GM03348 (cell line): ENCODE results near the gene SLC7A8.
A peak's percentile ranks its signal among the peaks of the same experiment; 100 is the strongest.

Experiments
- DNase-seq: peaks from one replicate; pipeline ENCODE4 v3.0.0; 2012; ENCODE audit warnings: low spot score

SLC7A8 gene

DNA sequence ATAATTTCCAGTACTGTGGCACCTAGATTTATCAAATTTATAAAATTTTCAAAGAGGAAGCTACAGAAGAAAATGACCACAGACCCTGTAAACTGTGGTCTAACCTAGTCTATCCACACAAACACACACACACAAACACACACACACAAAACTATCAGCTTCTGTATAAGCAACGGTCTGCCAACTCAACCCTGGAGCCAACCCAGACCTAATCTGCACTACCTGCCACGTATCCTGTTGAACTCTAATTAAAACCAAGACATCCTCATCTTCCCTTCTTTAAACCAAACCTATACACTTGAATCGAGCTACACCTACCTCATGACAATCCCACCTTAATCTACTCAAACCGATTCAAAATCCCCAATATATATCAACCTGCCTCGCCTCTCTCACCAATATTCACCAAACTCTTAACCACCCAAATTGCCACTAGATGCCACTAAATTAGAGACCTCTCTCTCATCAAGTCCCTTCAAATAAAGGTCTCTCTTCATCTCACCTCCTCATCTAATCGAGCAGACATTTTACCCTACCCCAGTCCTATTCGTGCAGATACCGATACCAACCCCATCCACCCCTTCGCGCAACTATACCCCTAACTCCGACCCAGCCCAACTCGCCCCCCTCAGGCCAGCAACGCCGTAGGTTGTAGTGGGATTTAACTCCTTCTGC, 89.3 kb downstream of the SLC7A8 start:
- no peak for DNase-seq

DNA sequence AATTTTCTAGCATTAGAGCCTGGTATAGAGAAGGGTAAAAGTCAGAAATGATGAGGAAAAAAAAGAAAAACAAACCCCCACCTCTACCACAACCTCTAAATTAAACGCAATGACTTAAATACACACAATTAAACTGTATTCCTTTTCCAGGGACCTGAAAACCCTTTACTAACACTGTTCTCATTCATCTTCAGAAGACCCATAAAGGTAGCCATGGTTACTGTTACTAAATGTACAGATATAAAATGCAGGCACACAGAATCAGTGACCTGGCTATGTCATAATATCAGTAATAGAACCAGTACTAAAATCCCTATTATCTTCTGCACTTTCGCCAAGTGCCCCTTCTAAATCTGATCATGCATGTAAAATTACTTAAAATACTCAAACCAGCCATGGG, 89.9 kb downstream of the SLC7A8 start:
- DNase-seq = no peak

DNA sequence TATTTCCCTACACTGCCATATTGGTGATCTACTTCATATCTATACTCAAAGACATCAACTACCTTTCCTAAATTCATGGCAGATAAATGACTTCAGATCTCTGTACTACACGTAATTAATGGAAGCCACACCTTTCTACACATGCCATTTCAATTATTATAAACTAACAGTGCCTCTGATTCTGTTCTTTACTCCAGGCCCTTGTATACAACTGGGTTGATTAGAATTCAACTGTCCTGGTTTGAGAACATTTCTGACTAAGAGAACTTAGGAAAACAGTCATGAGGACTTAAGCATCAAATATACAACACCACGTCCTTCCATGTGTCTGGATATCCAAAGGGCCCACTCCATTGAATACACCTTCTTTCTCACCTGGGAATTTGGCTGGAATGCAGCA, 90.4 kb downstream of the SLC7A8 start:
- DNase-seq = no peak

DNA sequence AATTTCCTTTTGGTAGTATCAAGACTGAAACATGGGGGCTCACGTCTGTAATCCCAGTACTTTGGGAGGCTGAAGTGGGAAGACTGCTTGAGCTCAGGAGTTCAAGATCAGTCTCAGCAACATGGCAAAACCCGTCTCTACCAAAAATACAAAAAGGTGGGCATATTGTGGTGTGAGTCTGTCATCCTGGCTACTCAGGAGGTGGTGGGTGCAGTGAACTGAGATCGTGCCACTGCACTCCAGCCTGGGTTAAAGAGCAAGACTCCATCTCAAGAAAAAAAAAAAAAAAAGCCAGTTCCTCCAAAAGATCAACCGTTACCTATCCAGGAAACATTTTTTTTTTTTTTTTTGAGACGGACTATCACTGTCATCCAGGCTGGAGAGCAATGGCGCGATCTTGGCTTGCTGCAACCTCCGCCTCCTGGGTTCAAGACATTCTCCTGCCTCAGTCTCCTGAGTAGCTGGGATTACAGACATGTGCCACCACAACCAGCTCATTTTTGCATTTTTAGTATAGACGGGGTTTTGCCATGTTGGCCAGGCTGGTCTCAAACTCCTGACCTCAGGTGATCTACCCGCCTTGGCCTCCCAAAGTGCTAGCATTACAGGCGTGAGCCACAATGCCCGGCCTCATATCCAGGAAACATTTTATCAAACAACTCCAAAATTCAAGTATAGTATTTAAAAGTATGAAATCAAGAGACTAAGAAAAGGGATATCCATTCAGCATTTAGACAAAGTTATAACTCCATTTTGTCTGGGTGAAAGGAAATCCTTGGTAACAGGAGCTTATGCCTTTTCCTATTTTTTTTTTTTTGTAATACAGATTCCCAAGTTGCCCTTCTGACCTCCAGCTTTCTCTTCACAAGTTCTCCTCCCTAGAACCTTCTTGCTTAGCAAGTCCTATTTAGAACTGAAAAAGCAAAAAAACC, 91.9 kb downstream of the SLC7A8 start:
- DNase-seq = no peak

DNA sequence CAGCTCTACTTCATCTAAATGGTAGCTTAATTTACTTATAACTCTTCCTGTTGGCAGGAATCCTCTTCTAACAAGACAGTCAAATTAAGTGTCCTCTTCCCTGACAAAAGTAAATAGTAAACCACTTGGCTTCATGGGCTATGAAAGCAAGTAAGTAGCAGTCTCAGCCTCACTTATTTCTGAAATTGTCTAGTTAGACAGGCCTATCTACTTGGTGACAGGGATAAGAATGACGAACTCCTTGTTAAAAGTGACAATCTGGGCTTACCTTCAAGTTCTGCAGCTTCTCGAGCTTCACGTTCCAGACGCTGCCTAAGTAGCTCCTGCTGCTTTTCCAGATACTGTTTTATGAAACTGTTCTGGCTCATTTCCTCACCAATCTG, 93.2 kb downstream of the SLC7A8 start:
- DNase-seq = no peak

DNA sequence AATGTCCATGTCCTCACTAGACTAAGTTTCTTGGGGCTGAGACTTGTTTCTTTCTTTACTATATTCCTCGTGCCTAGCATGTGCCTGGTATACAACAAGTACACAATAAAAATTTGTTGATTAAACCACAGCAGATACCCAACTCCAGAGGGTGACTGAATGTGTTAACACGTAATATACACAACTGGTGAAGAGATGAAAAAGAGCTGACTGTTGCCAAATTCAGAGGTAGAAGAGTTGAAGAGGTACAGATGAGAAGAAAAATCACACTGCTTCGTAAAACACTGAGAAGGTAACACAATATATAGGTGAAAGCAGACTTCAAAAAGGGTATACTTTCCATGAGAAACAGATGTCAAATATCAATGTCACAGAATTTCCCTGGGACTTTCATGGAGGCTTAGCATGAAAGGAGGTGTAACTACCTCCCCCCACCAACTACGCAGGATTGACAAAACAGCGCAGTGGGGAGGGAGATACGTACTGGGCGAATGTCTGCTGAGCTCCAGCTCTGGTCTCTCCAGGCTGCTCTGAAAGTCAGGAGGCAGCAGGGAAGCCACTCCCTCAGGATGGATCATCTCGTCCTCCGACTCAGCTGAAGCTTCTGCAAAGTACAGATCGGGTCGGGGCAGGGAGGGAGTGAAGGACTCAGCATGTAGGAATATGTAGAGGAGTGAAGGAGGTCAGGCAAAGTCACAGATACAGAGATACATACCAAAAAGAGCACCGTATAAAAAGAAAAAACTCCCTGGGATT, 93.8 kb downstream of the SLC7A8 start:
- no peak for DNase-seq

DNA sequence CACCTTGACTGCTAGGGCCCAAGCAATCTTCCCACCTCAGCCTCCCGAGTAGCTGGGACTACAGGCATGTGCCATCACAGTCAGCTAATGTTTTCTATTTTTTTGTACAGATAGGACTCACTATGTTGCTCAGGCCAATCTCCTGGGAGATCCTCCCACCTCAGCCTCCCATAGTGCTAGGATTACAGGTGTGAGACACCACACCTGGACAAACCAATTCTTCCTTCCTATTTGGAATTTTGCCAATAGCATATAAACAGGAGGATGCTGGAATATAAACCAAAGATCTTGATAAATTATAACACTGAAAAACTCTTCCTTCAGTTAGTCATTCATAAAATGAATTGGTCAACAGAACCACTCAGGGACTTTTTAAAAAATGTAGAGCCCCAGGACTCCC, 96.9 kb downstream of the SLC7A8 start:
- no peak for DNase-seq

DNA sequence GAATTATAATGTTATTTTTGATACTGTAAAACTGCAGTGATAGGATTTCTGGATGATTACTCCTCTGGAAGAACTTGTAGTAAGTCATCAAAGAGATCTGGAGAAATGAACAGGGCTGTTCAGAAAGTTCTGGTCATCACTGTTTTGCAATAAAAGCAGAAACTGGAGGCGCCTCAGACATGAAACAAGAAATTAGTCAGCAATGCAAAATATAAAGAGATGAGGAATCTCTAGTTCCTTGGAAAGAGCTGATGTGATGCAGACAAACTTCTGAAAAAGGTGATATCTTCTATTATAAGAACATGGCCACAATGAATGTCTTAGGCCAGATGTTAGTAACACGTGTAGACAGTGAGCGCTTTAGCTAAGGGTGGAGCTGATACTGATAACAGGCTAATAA, 98.0 kb downstream of the SLC7A8 start:
- peak; percentile 20 for DNase-seq

DNA sequence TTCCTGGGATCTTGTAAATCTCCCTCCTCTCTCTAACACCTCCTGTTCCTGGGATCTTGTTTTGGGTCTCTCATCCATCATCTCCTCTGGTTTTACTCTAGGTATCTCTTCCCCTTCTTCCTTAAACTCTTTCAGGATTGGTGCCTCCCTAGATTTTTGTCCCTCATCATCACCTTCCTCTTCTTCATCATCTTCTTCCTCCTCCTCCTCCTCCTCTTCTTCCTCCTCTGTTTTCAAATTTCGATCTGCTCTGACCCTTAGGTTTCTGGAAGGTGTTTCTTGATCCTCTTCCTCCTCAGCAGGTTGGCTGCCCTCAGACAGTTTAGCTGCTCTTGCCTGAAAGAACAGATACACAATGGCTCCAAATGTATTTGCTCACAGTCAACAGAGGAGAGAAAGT, 103.0 kb downstream of the SLC7A8 start:
- no peak for DNase-seq

DNA sequence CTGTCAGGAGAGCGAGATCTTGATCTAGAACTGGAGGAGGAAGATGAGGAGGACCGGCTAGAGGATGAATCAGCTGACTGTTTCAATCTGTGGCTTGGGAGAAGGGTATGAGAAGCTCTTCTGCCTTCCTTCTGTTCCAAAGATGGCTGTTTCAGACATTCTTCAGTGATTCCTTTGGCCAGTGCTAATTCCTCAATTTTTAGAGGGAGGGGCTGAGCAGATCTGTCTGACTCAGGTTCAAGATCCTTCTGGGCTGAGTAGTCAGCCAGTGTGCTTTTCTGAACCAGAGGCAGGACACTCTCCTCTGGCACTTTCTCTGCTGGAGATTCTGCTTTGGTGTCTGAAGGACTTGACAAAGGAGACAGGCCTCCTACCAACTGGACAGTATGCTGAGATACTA, 103.7 kb downstream of the SLC7A8 start:
- peak; percentile 28 for DNase-seq

DNA sequence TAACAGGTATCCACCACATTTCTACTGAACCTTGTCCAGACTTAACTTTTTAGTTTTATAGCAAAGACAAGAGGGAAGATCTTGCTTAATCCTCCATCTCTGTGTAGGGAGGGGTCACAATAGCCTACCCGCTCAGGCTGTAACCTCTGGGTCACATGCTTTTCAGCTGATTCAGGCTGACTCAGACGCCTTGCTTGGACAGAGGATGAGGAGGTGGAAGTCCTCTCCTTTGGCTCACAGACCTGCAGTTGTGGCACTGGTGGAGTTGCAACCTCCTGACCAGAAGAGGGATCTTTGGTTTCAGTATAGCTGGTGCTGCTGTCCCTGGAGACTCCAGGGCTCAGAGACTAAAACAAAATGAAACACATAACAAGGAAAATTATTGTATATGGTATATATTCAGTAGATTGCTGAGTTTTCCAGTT, 104.8 kb downstream of the SLC7A8 start:
- DNase-seq = peak; percentile 87

DNA sequence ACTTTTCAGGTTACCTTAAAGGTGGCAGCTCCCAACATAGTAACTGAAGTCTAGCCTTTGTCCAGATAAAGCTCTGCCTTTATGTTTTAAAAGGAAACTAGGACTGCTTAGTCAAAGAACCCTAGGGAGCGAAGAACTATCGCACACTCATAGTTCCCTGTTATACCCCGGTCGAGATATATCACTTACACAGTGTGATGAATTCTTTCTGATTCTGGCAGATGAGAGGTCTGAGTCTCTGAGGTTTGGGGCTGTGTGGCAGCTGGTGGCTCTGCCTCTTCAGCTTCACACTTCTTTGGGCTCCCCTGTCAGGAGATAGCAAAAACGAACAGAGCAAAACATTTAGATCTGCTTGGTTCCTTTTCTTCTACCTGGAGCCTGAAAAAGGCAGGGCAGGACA, 105.5 kb downstream of the SLC7A8 start:
- no peak for DNase-seq

DNA sequence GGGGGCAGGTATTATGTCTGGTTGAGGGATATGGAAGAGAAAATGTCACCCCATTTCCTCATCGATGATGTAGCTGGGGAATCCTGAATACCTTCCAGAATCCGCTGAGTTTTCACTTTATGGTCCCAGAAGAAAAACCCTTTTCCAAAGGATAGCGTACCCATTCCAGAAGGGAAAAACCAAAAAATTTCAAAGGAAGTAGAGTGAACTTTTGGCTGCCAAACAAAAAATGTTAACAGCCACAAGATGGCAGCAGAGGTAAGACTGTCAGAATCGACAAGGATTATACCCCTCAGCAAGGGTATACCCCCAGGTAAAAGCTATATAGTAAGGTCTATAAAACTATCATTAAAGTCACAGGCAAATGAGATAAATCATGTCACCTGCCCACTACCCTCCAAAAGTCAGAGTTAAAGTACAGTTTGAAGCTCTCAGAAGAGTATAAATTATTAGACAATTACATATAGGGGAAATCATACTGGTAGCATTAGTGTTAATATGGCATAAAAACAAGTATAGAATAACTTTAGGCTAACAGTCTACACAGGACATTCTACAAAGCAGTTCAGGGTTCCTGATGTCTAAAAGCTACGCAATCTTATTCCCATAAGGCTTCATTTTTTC, 106.6 kb downstream of the SLC7A8 start:
- no peak for DNase-seq
